Stimulated activated CD8-positive, alpha-beta memory T cell treated with anti-CD3 and anti-CD28 coated beads, Interleukin-2, amount 100 ng/mL, for 1 hour (primary cell): ENCODE data around the gene SLC46A1.
A peak's percentile ranks its signal among the peaks of the same experiment; 100 is the strongest.

ENCODE experiments used
- DNase-seq, 2 donors: peaks; one replicate each; pipeline ENCODE4 v3.0.0-alpha.2; 2020; ENCODE audit warnings: low read depth in 2 of 2

Gene SLC46A1

DNA sequence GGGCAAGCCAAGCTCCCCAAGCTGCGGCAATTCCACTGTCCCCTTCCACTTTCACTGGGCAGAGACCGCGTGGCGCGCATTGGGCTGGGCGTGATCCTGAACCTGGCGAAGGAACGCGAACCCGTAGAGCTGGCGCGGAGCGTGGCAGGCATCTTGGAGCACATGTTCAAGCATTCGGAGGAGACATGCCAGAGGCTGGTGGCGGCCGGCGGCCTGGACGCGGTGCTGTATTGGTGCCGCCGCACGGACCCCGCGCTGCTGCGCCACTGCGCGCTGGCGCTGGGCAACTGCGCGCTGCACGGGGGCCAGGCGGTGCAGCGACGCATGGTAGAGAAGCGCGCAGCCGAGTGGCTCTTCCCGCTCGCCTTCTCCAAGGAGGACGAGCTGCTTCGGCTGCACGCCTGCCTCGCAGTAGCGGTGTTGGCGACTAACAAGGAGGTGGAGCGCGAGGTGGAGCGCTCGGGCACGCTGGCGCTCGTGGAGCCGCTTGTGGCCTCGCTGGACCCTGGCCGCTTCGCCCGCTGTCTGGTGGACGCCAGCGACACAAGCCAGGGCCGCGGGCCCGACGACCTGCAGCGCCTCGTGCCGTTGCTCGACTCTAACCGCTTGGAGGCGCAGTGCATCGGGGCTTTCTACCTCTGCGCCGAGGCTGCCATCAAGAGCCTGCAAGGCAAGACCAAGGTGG, 24.7 kb downstream of the SLC46A1 start:
- DNase-seq = no peak

GRCh38 chr17:28379814-28380801, 25.9 kb downstream of the SLC46A1 start:
- no peak for DNase-seq

DNA sequence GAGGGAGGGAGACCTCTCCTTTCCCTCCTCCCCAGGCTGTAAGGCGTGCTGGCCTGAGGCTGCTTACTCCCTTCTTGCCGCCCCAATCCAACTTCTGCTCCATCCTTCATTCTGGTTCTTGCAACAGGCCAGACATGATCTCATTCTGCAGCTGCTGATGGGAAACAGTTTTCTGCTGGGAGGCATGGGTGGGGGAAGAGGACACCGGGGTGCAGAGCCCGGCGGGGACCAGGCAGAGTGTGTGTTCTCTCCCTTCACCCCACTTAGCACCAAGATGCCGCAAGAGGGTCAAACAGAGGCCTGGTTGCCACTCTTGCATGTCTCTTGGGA, 33.1 kb downstream of the SLC46A1 start:
- DNase-seq = no peak

- DNase-seq = no peak
Measured at GRCh38 chr17:28372203-28372944, 33.6 kb downstream of the SLC46A1 start.

DNA sequence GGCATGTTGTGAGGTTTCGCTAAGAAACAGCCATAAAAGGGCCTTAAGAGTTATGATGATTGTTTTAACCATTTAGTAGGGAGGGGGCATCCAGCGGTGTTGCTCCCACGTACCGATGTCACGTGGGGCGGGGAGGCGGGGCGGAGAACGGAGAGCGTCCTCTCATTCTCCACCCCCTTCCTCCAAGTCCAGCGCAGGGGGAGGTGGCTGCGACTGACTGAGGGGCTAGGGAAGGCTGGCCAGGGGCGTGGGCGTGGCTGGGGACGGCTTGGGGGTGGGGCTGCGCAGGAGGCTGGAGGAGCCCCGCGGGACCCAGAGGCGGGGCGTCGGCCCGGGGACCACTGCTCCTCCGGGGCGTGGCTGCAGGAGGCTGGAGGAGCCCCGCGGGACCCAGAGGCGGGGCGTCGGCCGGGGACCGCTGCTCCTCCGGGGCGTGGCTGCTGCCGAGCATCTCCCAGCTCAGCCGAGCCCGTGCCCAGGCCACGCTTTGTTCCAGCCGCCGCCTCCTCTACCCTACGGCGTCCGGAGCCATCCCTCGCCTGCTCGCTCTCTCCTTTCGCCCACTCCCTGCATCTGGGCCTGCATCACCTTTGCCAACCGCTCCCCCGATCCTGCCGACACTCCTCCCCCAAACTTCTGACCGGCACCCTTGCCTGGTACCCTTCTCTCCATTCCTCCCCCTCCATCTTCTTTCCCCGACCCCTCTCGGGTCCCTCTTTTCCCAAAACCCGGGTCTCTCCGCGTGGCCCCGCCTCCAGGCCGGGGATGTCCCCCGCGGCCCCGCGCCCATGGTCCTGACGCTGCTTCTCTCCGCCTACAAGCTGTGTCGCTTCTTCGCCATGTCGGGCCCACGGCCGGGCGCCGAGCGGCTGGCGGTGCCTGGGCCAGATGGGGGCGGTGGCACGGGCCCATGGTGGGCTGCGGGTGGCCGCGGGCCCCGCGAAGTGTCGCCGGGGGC, 34.5 kb downstream of the SLC46A1 start, which contains the start of gene SARM1:
Gene SARM1, plus strand, starts transcription at position 450 of the 958 bp plus-strand sequence. Its CDS starts 339 bp downstream, at position 789.
- peak; percentile 51 to 64 for DNase-seq

GRCh38 chr17:28370744-28371103, 35.3 kb downstream of the SLC46A1 start:
- DNase-seq = no peak

DNA sequence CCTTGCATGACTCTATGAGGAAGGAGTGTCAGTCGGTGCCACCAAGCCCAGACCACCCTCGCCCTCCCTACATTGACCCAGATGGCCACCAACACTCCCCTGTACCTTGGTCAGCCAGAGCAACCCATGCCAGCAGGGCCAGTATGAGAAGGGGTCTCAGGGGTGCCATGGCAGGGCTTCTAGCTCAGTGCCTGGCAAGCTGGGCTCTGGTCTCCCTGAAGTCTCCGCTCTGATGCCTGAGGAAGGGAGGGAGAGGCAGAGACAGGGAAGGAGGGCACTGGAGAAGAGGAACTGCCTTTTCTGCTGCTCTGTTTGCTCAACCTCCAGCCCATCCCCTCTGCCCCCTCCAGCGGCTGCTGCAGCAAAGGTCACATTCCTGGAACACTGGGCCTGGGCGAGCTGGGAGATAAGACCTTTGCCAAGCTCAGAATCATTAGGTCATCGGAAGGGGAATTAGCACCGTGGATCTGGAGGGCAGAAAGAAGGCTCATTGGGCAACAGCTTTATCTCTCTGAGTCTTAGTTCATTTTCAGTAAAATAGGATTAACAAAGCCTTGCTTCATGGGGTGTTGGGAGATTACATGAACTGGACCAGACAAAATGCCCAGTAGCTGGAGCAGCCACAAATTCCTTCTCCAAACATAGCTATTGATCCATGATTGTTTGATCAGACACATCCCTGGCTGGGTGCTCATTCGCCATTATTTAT, 35.8 kb downstream of the SLC46A1 start, which contains the start of gene VTN:
Gene VTN, minus strand, starts transcription at position 273 of the 709 bp plus-strand sequence. Its CDS starts 104 bp downstream, at position 169.
- DNase-seq = no peak

GRCh38 chr17:28369684-28370034, 36.4 kb downstream of the SLC46A1 start:
- no peak for DNase-seq

DNA sequence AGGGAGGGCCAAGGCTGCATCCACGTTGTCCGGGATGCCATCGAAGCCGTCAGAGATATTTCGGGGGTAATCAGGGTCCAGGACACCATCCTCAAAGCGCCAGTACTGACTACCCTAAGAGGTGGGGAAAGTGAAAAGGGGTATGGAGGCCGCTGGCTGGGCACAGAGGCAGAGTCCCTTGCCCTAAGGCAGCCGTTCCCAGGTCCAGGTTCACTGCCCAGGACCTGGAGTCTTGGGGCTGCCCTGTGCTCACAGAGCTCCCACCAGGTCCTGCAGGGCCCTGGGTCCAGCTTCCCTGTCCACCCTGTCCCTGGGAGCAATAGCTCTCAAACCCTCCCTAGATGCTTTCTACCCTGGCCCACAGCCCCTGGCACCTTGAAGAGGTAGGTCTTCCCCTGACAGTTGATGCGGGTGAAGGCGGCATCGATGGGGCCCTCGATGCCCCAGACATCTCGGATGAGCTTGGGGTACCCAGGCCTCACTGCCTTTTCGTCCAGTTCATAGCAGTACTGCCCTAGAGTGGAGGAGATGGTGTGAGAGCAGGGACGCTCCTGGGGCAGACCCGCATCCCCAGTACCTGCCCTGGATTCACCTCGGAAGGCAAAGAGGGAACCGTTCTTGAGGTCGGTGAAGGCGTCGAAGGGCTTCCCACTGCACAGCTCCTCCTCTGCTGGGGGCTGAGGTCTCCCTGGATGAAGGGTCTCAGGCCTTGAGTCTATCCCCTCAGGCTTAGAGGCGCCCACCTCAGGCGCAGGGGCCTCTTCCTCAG, 36.9 kb downstream of the SLC46A1 start:
- no peak for DNase-seq

DNA sequence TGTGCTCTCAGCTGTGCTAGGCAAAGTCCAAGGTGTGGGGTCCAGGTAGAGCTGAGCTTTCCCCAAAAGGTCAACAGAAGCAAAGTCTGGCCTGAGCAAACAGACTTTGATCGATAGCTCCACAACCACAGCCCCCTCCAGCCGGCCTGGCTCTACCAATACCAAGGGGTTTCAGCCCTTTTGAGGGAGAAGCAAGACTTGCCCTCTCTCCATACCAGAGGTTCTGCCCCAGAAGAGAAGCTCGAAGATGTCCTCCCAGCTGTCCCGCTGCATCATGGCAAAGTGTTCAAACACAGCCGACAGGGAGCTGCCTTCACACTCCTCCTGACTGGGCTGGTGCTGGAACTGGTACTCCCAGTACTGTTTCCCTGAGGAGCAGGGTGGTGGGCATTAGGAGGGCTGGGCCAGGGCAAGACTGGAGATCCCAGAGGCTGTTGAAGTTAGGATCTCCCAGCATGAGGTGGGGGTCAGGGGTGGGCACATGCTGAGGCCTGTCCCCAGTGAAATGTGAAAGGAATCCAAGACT, 37.6 kb downstream of the SLC46A1 start:
- DNase-seq = no peak

- DNase-seq = no peak
Measured at GRCh38 chr17:28367641-28368305, 38.2 kb downstream of the SLC46A1 start.

GRCh38 chr17:28366605-28367004, 39.4 kb downstream of the SLC46A1 start:
- DNase-seq = no peak

DNA sequence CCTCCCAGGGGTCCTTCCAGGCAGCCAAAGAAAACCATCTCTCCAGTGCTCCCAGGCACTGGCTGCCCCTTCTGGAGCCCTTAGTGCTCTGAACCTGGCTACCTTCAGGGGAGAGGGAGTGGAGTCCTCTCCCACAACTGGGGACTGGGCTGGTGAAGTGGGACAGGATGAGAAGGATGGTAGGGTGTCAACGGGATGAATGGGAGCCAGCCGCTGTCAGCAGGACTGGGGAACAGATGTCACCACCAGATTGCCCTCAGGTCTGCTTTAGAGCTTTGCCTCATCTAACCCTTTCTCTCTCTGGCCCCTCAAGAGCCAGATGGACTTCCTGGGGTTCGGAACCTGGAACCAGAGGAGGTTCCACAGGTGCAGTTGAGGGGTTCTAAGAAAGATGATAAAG, 40.5 kb downstream of the SLC46A1 start:
- DNase-seq = no peak

GRCh38 chr17:28364665-28365363, 41.2 kb downstream of the SLC46A1 start, which contains the start of gene SEBOX:
TSS of gene SEBOX (minus strand) at chr17:28365199. CDS start at chr17:28365151, 48 bp downstream.
- no peak for DNase-seq

DNA sequence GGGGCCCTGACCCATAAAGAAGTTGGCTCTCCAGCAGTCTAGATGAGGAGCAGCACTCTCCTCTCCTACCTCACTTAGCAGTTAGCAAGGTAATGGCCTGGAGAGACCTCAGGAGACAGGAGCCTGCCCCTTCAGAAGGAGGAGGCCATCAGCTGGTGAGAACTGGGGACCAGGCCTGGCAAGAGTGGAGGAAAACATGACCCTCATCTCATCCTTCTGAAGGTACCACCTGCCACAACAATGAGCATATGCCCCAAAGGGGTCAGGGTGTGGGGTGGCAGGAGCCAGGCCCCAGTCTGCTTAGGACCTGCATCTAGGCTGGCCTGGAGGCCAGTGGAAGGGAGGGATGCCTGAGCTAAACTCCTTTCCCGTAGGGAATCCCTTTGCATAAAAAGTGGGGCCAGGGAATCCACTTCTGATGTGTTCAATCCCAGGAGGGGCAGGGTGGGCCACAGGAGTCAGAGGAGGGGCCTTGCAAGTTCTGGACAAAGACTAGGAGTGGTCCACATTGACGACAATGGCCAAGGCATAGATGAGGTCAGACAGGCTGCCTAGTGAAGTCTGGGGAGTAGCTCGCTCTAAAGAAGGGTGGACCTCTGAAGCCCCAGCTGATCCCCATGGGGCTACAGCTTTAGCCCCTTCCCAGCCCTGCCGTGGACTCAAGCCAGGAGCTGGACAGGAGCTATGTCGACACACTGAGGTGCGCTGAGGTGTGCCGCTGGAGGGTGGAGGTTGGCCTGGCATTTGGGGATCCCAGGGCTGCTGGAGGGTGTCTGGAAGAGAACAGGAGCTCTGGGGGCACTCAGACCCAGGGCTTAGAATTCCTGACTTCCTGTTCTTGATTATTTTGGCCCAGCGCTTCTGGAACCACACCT, 42.0 kb downstream of the SLC46A1 start:
- DNase-seq = no peak

DNA sequence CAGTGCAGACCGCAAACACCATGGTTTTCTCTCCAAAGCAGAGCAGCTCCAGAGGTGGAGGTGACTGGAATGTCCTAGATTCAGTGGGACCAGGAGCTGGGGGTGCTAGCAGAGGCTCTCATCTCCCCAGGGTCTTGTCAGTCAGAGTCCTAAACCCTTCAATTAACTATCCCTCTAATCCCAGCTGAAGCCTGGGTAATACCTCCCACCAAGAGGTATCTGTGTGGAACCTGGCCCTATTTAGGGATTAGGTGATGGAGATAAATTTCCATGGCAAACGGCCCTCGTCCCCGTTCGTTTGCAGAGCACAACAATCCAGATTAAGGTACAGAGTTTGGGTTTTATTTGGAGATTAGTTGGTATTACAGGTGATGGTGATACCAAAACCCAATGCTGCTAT, 42.8 kb downstream of the SLC46A1 start:
- no peak for DNase-seq

- DNase-seq = no peak
Measured at GRCh38 chr17:28357901-28358197, 48.2 kb downstream of the SLC46A1 start.
